NCI-H2196 (cell line): ENCODE results near the gene LGALS13.

Experiments
- DNase-seq: peaks from one replicate; lab custom pipeline; 2025; ENCODE audit not compliant: unreplicated experiment; lab: John Stamatoyannopoulos, UW

LGALS13 gene

GRCh38 chr19:39602224-39602623 is at the start of gene LGALS13:
Gene LGALS13 (plus strand): TSS chr19:39602524. CDS start chr19:39602569, 45 bp downstream.
- DNase-seq: no peak

GRCh38 chr19:39553082-39553652 is 49.2 kb upstream of the LGALS13 start:
- DNase-seq: no peak

GRCh38 chr19:39554701-39555311 is 47.5 kb upstream of the LGALS13 start:
- DNase-seq: no peak

- DNase-seq: no peak
Measured at GRCh38 chr19:39555883-39556282, 46.4 kb upstream of the LGALS13 start.

- DNase-seq: peak; percentile 67
Measured at GRCh38 chr19:39557811-39558623, 44.3 kb upstream of the LGALS13 start.

GRCh38 chr19:39558624-39559117 is 43.7 kb upstream of the LGALS13 start:
- DNase-seq: peak; percentile 33

- DNase-seq: peak; percentile 45
Measured at GRCh38 chr19:39563408-39563807, 38.9 kb upstream of the LGALS13 start.

- DNase-seq: no peak
Measured at GRCh38 chr19:39566064-39566463, 36.3 kb upstream of the LGALS13 start.

- no peak for DNase-seq
Measured at GRCh38 chr19:39568604-39569003, 33.7 kb upstream of the LGALS13 start.

- no peak for DNase-seq
Measured at GRCh38 chr19:39582442-39582841, 19.9 kb upstream of the LGALS13 start.

- no peak for DNase-seq
Measured at GRCh38 chr19:39582891-39583625, 19.3 kb upstream of the LGALS13 start.

GRCh38 chr19:39587496-39587895 is 14.8 kb upstream of the LGALS13 start:
- DNase-seq: no peak

- DNase-seq: no peak
Measured at GRCh38 chr19:39588066-39588465, 14.3 kb upstream of the LGALS13 start.

GRCh38 chr19:39590265-39590664 is 12.1 kb upstream of the LGALS13 start:
- DNase-seq: no peak

- no peak for DNase-seq
Measured at GRCh38 chr19:39592381-39592780, 9.9 kb upstream of the LGALS13 start.

- DNase-seq: no peak
Measured at GRCh38 chr19:39595950-39596349, 6.4 kb upstream of the LGALS13 start.

- no peak for DNase-seq
Measured at GRCh38 chr19:39596911-39597310, 5.4 kb upstream of the LGALS13 start.

GRCh38 chr19:39599116-39599515 is 3.2 kb upstream of the LGALS13 start:
- no peak for DNase-seq

GRCh38 chr19:39603825-39604224 is 1.5 kb downstream of the LGALS13 start:
- no peak for DNase-seq

GRCh38 chr19:39607021-39607420 is 4.7 kb downstream of the LGALS13 start:
- DNase-seq: no peak

- DNase-seq: no peak
Measured at GRCh38 chr19:39607561-39607960, 5.2 kb downstream of the LGALS13 start.
